Astrocyte of the cerebellum (primary cell): Measurements from ENCODE around the gene RPP38.

Experiments
- DNase-seq: peaks from one replicate; pipeline ENCODE4 v3.0.0-alpha.2; 2011; ENCODE audit warnings: low read depth
- H3K4me3 ChIP-seq: 2 replicates; pipeline ENCODE4 v1.5.1; 2011; ENCODE audit warnings: mild to moderate bottlenecking, low read depth, low read length, moderate library complexity
- in situ Hi-C: cut with HindIII; loops from 2 replicates; pipeline ENCODE4 v1.10.0; 2017; ENCODE audit warnings: low sequenced_read_pairs
- TF ChIP-seq, protein P1 (sequence below): IDR thresholded peaks from 2 replicates; pipeline ENCODE4 v1.5.1; 2012; ENCODE audit warnings: low read length, low read depth, moderate library complexity, mild to moderate bottlenecking; ENCODE audit errors: missing control alignments

Gene RPP38

GRCh38 chr10:15131330-15131729 lies 34.2 kb downstream of the RPP38 start:
- in situ Hi-C loops = no loop called here
- DNase-seq = no peak
- H3K4me3 ChIP-seq = no peak overlapping the region
- TF ChIP-seq, protein P1, sequence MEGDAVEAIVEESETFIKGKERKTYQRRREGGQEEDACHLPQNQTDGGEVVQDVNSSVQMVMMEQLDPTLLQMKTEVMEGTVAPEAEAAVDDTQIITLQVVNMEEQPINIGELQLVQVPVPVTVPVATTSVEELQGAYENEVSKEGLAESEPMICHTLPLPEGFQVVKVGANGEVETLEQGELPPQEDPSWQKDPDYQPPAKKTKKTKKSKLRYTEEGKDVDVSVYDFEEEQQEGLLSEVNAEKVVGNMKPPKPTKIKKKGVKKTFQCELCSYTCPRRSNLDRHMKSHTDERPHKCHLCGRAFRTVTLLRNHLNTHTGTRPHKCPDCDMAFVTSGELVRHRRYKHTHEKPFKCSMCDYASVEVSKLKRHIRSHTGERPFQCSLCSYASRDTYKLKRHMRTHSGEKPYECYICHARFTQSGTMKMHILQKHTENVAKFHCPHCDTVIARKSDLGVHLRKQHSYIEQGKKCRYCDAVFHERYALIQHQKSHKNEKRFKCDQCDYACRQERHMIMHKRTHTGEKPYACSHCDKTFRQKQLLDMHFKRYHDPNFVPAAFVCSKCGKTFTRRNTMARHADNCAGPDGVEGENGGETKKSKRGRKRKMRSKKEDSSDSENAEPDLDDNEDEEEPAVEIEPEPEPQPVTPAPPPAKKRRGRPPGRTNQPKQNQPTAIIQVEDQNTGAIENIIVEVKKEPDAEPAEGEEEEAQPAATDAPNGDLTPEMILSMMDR = no peak

- TF ChIP-seq, protein P1 = no peak
- DNase-seq = no peak
- no peak overlapping the region for H3K4me3 ChIP-seq
- in situ Hi-C loops = no loop called here
Measured at GRCh38 chr10:15136129-15137035, 39.2 kb downstream of the RPP38 start.

DNA sequence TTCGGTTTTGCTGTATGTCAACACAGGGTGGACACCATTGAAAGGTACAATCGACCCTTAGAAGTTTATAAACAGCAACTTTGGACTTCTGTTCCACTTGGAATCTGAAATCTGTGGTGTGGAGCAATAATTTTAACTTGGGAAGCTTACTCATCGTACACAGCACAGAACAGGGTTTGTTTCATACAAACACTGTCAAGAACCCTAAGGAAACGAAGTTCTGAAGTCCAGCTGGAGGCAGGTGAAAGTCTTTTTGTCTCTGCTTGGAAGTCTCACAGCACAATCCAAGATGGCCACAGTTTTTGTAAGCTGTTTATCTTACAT lies 39.8 kb downstream of the RPP38 start:
- TF ChIP-seq, protein P1 = no peak
- H3K4me3 ChIP-seq = no peak overlapping the region
- DNase-seq = no peak
- in situ Hi-C loops = no loop called here

DNA sequence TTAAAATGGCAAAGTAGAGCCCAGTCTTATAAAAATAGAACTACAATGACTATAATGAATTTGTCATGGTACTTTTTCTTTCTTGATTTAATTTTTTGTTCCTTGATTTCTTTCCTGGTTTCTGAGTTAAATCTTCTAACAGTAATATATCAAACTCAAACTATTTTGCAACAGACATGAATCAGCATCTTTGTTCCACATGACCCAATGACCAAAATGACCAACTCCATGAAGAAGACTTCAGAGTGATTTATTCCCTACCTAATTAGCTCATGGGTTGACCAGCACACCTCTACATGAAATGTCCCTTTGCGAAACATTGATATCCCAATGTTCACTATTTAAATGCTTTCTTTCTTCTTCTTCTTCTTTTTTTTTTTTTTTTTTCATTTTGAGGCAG lies 40.5 kb downstream of the RPP38 start:
- in situ Hi-C loops = no loop called here
- no peak for DNase-seq
- TF ChIP-seq, protein P1 = no peak
- H3K4me3 ChIP-seq = no peak overlapping the region

- no peak overlapping the region for H3K4me3 ChIP-seq
- in situ Hi-C loops = no loop called here
- no peak for DNase-seq
- TF ChIP-seq, protein P1 = no peak
Measured at GRCh38 chr10:15140698-15141097, 43.5 kb downstream of the RPP38 start.

GRCh38 chr10:15141136-15142054 lies 44.2 kb downstream of the RPP38 start:
- H3K4me3 ChIP-seq = no peak overlapping the region
- TF ChIP-seq, protein P1 = no peak
- in situ Hi-C loops = no loop called here
- DNase-seq = peak; percentile 15
